ENCODE measurements around the gene CDCA7.

Gene CDCA7

DNA sequence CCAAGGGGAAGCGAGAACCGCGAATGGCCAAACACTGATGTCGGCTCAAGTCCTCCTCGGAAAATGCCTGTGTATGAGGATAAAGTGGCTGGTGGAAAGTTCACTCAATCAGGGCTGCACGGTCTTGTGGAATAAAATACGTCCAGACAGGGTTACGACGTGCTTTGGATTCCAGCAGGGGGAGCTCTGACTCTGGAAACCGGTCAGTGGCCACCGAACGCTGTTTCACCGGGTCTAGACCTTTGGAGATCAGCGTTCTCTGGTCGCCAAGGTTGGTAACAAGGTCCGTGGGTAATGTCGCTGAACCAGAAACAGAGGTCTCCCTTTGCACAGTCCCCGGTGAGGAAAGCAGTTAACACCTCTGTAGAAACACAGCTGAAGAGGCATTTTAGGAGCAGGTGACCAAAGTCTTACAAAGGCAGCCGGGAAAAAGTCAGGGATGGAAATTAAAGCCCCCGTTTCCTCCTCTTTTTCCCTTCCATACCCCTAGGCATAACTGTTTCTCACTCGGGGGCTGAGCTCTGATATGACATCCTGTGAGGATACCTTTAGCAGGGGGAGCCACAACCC is 47.8 kb downstream of the CDCA7 start:
- H3K4me1 ChIP-seq (ENCODE audit: low read length): no peaks in the 10 kb centered on the region
- no peaks in the 10 kb centered on the region for H3K9me3 ChIP-seq (replicated peaks; ENCODE audit: insufficient read depth, low read length)
- no peaks in the 10 kb centered on the region for H3K9me2 ChIP-seq (replicated peaks; ENCODE audit: insufficient read depth, low read length)
- no peaks in the 10 kb centered on the region for H3K79me2 ChIP-seq (ENCODE audit: low read length)
- H4K20me1 ChIP-seq (ENCODE audit: insufficient read depth, low read length): no peaks in the 10 kb centered on the region
- H3K4me3 ChIP-seq (ENCODE audit: low read length): no peak overlapping the region
- H3K27ac ChIP-seq (ENCODE audit: low read length): no peak overlapping the region
- peak overlapping the region; percentile 19 for H2AFZ ChIP-seq (ENCODE audit: low read length)
- TF ChIP-seq, protein P1, sequence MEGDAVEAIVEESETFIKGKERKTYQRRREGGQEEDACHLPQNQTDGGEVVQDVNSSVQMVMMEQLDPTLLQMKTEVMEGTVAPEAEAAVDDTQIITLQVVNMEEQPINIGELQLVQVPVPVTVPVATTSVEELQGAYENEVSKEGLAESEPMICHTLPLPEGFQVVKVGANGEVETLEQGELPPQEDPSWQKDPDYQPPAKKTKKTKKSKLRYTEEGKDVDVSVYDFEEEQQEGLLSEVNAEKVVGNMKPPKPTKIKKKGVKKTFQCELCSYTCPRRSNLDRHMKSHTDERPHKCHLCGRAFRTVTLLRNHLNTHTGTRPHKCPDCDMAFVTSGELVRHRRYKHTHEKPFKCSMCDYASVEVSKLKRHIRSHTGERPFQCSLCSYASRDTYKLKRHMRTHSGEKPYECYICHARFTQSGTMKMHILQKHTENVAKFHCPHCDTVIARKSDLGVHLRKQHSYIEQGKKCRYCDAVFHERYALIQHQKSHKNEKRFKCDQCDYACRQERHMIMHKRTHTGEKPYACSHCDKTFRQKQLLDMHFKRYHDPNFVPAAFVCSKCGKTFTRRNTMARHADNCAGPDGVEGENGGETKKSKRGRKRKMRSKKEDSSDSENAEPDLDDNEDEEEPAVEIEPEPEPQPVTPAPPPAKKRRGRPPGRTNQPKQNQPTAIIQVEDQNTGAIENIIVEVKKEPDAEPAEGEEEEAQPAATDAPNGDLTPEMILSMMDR (IDR thresholded peaks at IDR 0.05; ENCODE audit: low read length): peak; percentile 82
- TF ChIP-seq EZH2 (optimal IDR thresholded peaks at IDR 0.05; ENCODE audit: low read depth, low read length) (no peak), EZH2phosphoT487 (IDR thresholded peaks at IDR 0.05; ENCODE audit: low read length) (no peak)
- H3F3A ChIP-seq (ENCODE audit: insufficient read depth, low read length): no peaks in the 10 kb centered on the region
- 0 out of 2 replicates have a peak, but pooled peaks cover 10% of the 10 kb centered on the region for H3K27me3 ChIP-seq (replicated peaks; ENCODE audit: insufficient read depth, low read length)
- H3K9ac ChIP-seq (ENCODE audit: low read length): no peak overlapping the region
- DNase-seq: peak; percentile 84
- H3K36me3 ChIP-seq (replicated peaks; ENCODE audit: insufficient read depth, low read length): no peaks in the 10 kb centered on the region
- peak overlapping the region; percentile 39 for H3K4me2 ChIP-seq (ENCODE audit: low read depth, low read length)

GRCh38 chr2:173404841-173405750 is 50.4 kb downstream of the CDCA7 start:
- H3K9me3 ChIP-seq (replicated peaks; ENCODE audit: insufficient read depth, low read length): no peaks in the 10 kb centered on the region
- H3K9me2 ChIP-seq (replicated peaks; ENCODE audit: insufficient read depth, low read length): no peaks in the 10 kb centered on the region
- H3K27me3 ChIP-seq (replicated peaks; ENCODE audit: insufficient read depth, low read length): 0 out of 2 replicates have a peak, but pooled peaks cover 10% of the 10 kb centered on the region
- no peak overlapping the region for H3K9ac ChIP-seq (ENCODE audit: low read length)
- H3K4me2 ChIP-seq (ENCODE audit: low read depth, low read length): no peak overlapping the region
- no peak overlapping the region for H3K4me3 ChIP-seq (ENCODE audit: low read length)
- H3K4me1 ChIP-seq (ENCODE audit: low read length): no peaks in the 10 kb centered on the region
- no peaks in the 10 kb centered on the region for H3F3A ChIP-seq (ENCODE audit: insufficient read depth, low read length)
- H3K36me3 ChIP-seq (replicated peaks; ENCODE audit: insufficient read depth, low read length): no peaks in the 10 kb centered on the region
- no peaks in the 10 kb centered on the region for H4K20me1 ChIP-seq (ENCODE audit: insufficient read depth, low read length)
- TF ChIP-seq EZH2 (optimal IDR thresholded peaks at IDR 0.05; ENCODE audit: low read depth, low read length) (no peak), EZH2phosphoT487 (IDR thresholded peaks at IDR 0.05; ENCODE audit: low read length) (no peak)
- TF ChIP-seq, protein P1 (IDR thresholded peaks at IDR 0.05; ENCODE audit: low read length): no peak
- no peak overlapping the region for H2AFZ ChIP-seq (ENCODE audit: low read length)
- DNase-seq: no peak
- no peak overlapping the region for H3K27ac ChIP-seq (ENCODE audit: low read length)
- no peaks in the 10 kb centered on the region for H3K79me2 ChIP-seq (ENCODE audit: low read length)

GRCh38 chr2:173407176-173407575 is 52.5 kb downstream of the CDCA7 start:
- no peaks in the 10 kb centered on the region for H3K4me1 ChIP-seq (ENCODE audit: low read length)
- no peaks in the 10 kb centered on the region for H3K36me3 ChIP-seq (replicated peaks; ENCODE audit: insufficient read depth, low read length)
- TF ChIP-seq, protein P1 (IDR thresholded peaks at IDR 0.05; ENCODE audit: low read length): no peak
- no peak for TF ChIP-seq EZH2phosphoT487 (IDR thresholded peaks at IDR 0.05; ENCODE audit: low read length)
- no peak for TF ChIP-seq EZH2 (optimal IDR thresholded peaks at IDR 0.05; ENCODE audit: low read depth, low read length)
- no peak overlapping the region for H3K9ac ChIP-seq (ENCODE audit: low read length)
- H3K4me3 ChIP-seq (ENCODE audit: low read length): no peak overlapping the region
- H3K9me2 ChIP-seq (replicated peaks; ENCODE audit: insufficient read depth, low read length): no peaks in the 10 kb centered on the region
- DNase-seq: no peak
- H3K27ac ChIP-seq (ENCODE audit: low read length): no peak overlapping the region
- H3K27me3 ChIP-seq (replicated peaks; ENCODE audit: insufficient read depth, low read length): no peaks in the 10 kb centered on the region
- H3F3A ChIP-seq (ENCODE audit: insufficient read depth, low read length): no peaks in the 10 kb centered on the region
- no peaks in the 10 kb centered on the region for H4K20me1 ChIP-seq (ENCODE audit: insufficient read depth, low read length)
- no peaks in the 10 kb centered on the region for H3K79me2 ChIP-seq (ENCODE audit: low read length)
- no peak overlapping the region for H3K4me2 ChIP-seq (ENCODE audit: low read depth, low read length)
- H3K9me3 ChIP-seq (replicated peaks; ENCODE audit: insufficient read depth, low read length): no peaks in the 10 kb centered on the region
- H2AFZ ChIP-seq (ENCODE audit: low read length): no peak overlapping the region

All from MM.1S (cell line).